ENCODE data around the gene ZNF774. TPM values are rescaled to one million over a fixed set of nuclear protein-coding genes. Genes with fewer than 3 reads are reported as not detected.

ZNF774 gene
- total and polyA plus RNA-seq, 2 of the 8 experiments (the other 6 are each of a cell fraction or from before 2014, with no cell fraction given), result 0.82 to 2.6 TPM

DNA sequence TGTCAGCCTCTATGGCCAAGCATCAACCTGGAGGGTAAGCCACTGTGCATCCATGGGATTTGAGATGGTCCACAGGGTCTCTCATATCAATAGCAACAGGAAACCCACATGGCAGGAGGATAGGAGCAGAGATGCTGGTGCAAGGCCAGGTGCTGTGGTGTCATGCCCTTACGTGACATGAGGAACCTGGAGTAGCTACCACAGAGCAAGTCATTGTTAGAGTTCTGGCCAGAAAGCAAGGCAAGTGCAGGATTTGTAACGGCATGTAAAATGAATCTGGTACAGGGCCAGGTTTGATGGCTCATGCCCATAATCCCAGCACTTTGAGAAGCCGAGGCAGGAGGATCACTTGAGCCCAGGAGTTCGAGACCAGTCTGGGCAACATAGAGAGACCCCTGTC, 14.8 kb upstream of the ZNF774 start:
- CTCF ChIA-PET (ENCODE audit: partially characterized antibody), result interaction anchor here (1.8 to 2.2 kb wide), 2 partner anchors 17 to 145 kb away, joined by 9 to 13 read pairs; no protein-coding TSS in a partner anchor
- Histone ChIP-seq H3K4ac (replicated peaks; ENCODE audit: insufficient read length, low read depth, low read length) (no peak overlapping the region), H2BK15ac (ENCODE audit: low read length) (no peak overlapping the region), H3K4me3 (ENCODE audit: extremely low read depth in 1 of 4, insufficient read depth in 2 of 4, low read depth in 3 of 4, low read length in 4 of 4) (no peak overlapping the region), H3K4me2 (ENCODE audit: insufficient read depth in 1 of 2, low read depth in 2 of 2, low read length in 2 of 2) (no peak overlapping the region), H4K8ac (ENCODE audit: extremely low read depth, insufficient read depth, low read length) (no peak overlapping the region), H3K27me3 (replicated peaks in 1 of 4; ENCODE audit: control insufficient read depth in 3 of 4, extremely low read depth in 1 of 4, insufficient read depth in 3 of 4, low read length in 3 of 4) (no peaks in the 10 kb centered on the region), H2BK5ac (ENCODE audit: low read depth, low read length) (no peak overlapping the region), H2AK5ac (ENCODE audit: low read depth, low read length) (no peak overlapping the region), H3K23me2 (ENCODE audit: low read depth, low read length) (no peaks in the 10 kb centered on the region), H3K79me1 (ENCODE audit: low read depth, low read length) (no peaks in the 10 kb centered on the region; the same call in 1 of the 2 replicates), H3K9me3 (ENCODE audit: insufficient read depth in 2 of 2, low read depth in 1 of 2, low read length in 1 of 2) (no peaks in the 10 kb centered on the region), H3K9ac (replicated peaks in 1 of 4; ENCODE audit: extremely low read depth in 1 of 4, low read depth in 3 of 4, low read length in 3 of 4) (no peak overlapping the region), H4K5ac (ENCODE audit: insufficient read length, low read depth, low read length) (no peak overlapping the region), H3K23ac (ENCODE audit: insufficient read length) (no peak overlapping the region), H3K14ac (ENCODE audit: insufficient read length) (no peak overlapping the region), H3K27ac (ENCODE audit: low read depth, low read length) (no peak overlapping the region), H3K18ac (ENCODE audit: extremely low read depth, low read length) (no peak overlapping the region), H2AFZ (ENCODE audit: low read length) (no peak overlapping the region), H2BK12ac (ENCODE audit: low read depth, low read length) (no peak overlapping the region), H2BK20ac (ENCODE audit: low read length) (no peak overlapping the region), H4K20me1 (replicated peaks in 1 of 2; ENCODE audit: control insufficient read depth in 1 of 2, insufficient read depth in 2 of 2, low read length in 2 of 2) (no peaks in the 10 kb centered on the region), H3K56ac (replicated peaks; ENCODE audit: insufficient read length, low read depth, low read length) (no peak overlapping the region), H2BK120ac (replicated peaks; ENCODE audit: low read depth, low read length) (no peak overlapping the region), H3K79me2 (ENCODE audit: control insufficient read depth in 1 of 2, insufficient read depth in 2 of 2, low read length in 2 of 2) (no peaks in the 10 kb centered on the region), H3K4me1 (replicated peaks in 1 of 4; ENCODE audit: control insufficient read depth in 3 of 4, insufficient read depth in 4 of 4, low read length in 3 of 4) (no peaks in the 10 kb centered on the region), H3K36me3 (ENCODE audit: control insufficient read depth in 2 of 4, insufficient read depth in 4 of 4, low read length in 3 of 4) (no peaks in the 10 kb centered on the region), H4K91ac (replicated peaks; ENCODE audit: insufficient read length, low read length) (no peak overlapping the region)
- POLR2A ChIA-PET (ENCODE audit: partially characterized antibody), result interaction anchor here (0.9 to 1.0 kb wide), 2 partner anchors 17 to 126 kb away, joined by 3 read pairs; no protein-coding TSS in a partner anchor
- no peak for DNase-seq (ENCODE audit: low read depth in 1 of 2, low spot score in 2 of 2)
- 88% methylated on average over 4 of the region's 4 CpGs; no CpG with 5 or more reads in 1 of the 2 experiments for WGBS, 2 experiments (ENCODE audit: extremely low coverage in 1 of 2, insufficient coverage in 1 of 2, insufficient read length in 1 of 2, insufficient replicate concordance in 2 of 2, low coverage in 1 of 2, low lambda C conversion rate in 2 of 2, missing lambda C conversion rate in 1 of 2)
- TF ChIP-seq POU5F1 (IDR thresholded peaks at IDR 0.05; ENCODE audit: low read depth, low read length) (no peak), SIRT6 (IDR thresholded peaks at IDR 0.05; ENCODE audit: low read length) (no peak), RBBP5 (IDR thresholded peaks at IDR 0.05; ENCODE audit: borderline replicate concordance, low read depth, low read length) (no peak), POLR2A (IDR thresholded peaks at IDR 0.05; ENCODE audit: control extremely low read depth in 1 of 2, low read depth in 2 of 2, low read length in 2 of 2) (no peak)
- no peak for FAIRE-seq

Data from H1 (cell line).